ENCODE results near the gene LMX1B.

GRCh38 chr9:126591083-126591482, 22.6 kb upstream of the LMX1B start:
- TF ChIP-seq CTCF (IDR thresholded peaks at IDR 0.05) (no peak), POLR2A (IDR thresholded peaks at IDR 0.05) (no peak), EP300 (IDR thresholded peaks at IDR 0.05) (no peak)

Measured in sigmoid colon (tissue), 4 donors.